CD14-positive monocyte (primary cell): Measurements from ENCODE around the gene ADAMTS8. TPM values are rescaled to one million over a fixed set of nuclear protein-coding genes. Genes with fewer than 3 reads are reported as not detected.

ENCODE experiments used
- DNase-seq, 3 donors: peaks; one replicate each; pipeline ENCODE4 v3.0.0-alpha.2; 2011 to 2022
- H2AFZ ChIP-seq: 2 replicates; pipeline ENCODE4 v1.6.0; 2012; ENCODE audit warnings: mild to moderate bottlenecking, low read depth, low read length, inconsistent platforms; ENCODE audit not compliant: insufficient read depth, poor library complexity, severe bottlenecking
- H3K27ac ChIP-seq, 2 donors: 1 replicate in 1 of 2; 2 replicates in 1 of 2; pipeline ENCODE4 v1.5.1; 2012 to 2013; ENCODE audit warnings: low read length in 2 of 2, control low read depth in 1 of 2, inconsistent platforms in 1 of 2, low read depth in 1 of 2, mild to moderate bottlenecking in 1 of 2
- H3K27me3 ChIP-seq, 2 donors: one replicate each; pipeline versions ENCODE4 v1.6.0 to v1.6.1; 2011 to 2013; ENCODE audit warnings: low read length in 2 of 2; ENCODE audit not compliant: control insufficient read depth in 2 of 2, insufficient read depth in 2 of 2
- H3K36me3 ChIP-seq, 2 donors: replicated peaks in 1 of 2; 1 replicate in 1 of 2; 2 replicates in 1 of 2; pipeline versions ENCODE4 v1.5.1 to v1.6.1; 2012 to 2013; ENCODE audit warnings: low read length in 2 of 2, control low read depth in 1 of 2, inconsistent platforms in 1 of 2, mild to moderate bottlenecking in 1 of 2; ENCODE audit not compliant: insufficient read depth in 2 of 2, control insufficient read depth in 1 of 2
- H3K4me1 ChIP-seq, 2 donors: 1 replicate in 1 of 2; 2 replicates in 1 of 2; pipeline versions ENCODE4 v1.5.1 to v1.6.1; 2012 to 2013; ENCODE audit warnings: low read length in 2 of 2, control low read depth in 1 of 2, inconsistent platforms in 1 of 2, mild to moderate bottlenecking in 1 of 2, moderate library complexity in 1 of 2; ENCODE audit not compliant: insufficient read depth in 2 of 2, control insufficient read depth in 1 of 2
- H3K4me2 ChIP-seq: replicated peaks from 2 replicates; pipeline ENCODE3; 2012; ENCODE audit warnings: low read length, moderate library complexity, mild to moderate bottlenecking; ENCODE audit not compliant: poor library complexity, severe bottlenecking; ENCODE audit errors: extremely low read depth
- H3K4me3 ChIP-seq, 3 experiments: fragments of 200-600 bp in 1 of 3; sonication (generic) in 1 of 3; replicated peaks in 1 of 3; 1 replicate in 2 of 3; 2 replicates in 1 of 3; pipeline ENCODE4 v1.5.1; 2011 to 2013; ENCODE audit warnings: low read length in 3 of 3, mild to moderate bottlenecking in 3 of 3, control low read depth in 2 of 3, low read depth in 2 of 3, inconsistent platforms in 1 of 3, moderate library complexity in 1 of 3
- H3K79me2 ChIP-seq: 2 replicates; pipeline ENCODE4 v1.6.0; 2012; ENCODE audit warnings: mild to moderate bottlenecking, control low read depth, inconsistent platforms, low read length, moderate library complexity; ENCODE audit not compliant: insufficient read depth
- H3K9ac ChIP-seq: 2 replicates; pipeline ENCODE4 v1.6.0; 2017; ENCODE audit warnings: low read length, mild to moderate bottlenecking; ENCODE audit not compliant: insufficient read depth, poor library complexity, severe bottlenecking
- H3K9me3 ChIP-seq, 2 donors: replicated peaks in 1 of 2; 1 replicate in 1 of 2; 2 replicates in 1 of 2; pipeline versions ENCODE4 v1.5.1 to v1.6.1; 2012 to 2013; ENCODE audit warnings: low read length in 2 of 2, control low read depth in 1 of 2; ENCODE audit not compliant: control insufficient read depth in 1 of 2, insufficient read depth in 1 of 2
- H4K20me1 ChIP-seq: 2 replicates; pipeline ENCODE4 v1.6.0; 2012; ENCODE audit warnings: mild to moderate bottlenecking, low read length, control low read depth, moderate library complexity; ENCODE audit not compliant: insufficient read depth
- H3K27ac Mint-ChIP-seq, 7 donors: one replicate each; pipeline ENCODE4 v1.8.0; 2020; ENCODE audit warnings: mild to moderate bottlenecking in 7 of 7, mixed read lengths in 7 of 7, moderate library complexity in 6 of 7, inconsistent platforms in 2 of 7
- H3K27me3 Mint-ChIP-seq, 3 donors: one replicate each; pipeline ENCODE4 v1.8.0; 2021 to 2022; ENCODE audit warnings: low read depth in 3 of 3, mild to moderate bottlenecking in 3 of 3, mixed read lengths in 3 of 3, moderate library complexity in 3 of 3, inconsistent platforms in 1 of 3
- H3K36me3 Mint-ChIP-seq, 2 donors: one replicate each; pipeline ENCODE4 v1.8.0; 2020; ENCODE audit warnings: mixed read lengths in 2 of 2, inconsistent platforms in 1 of 2, mild to moderate bottlenecking in 1 of 2
- H3K4me1 Mint-ChIP-seq: one replicate; pipeline ENCODE4 v1.8.0; 2020; ENCODE audit warnings: mild to moderate bottlenecking, mixed read lengths
- H3K4me3 Mint-ChIP-seq, 2 donors: one replicate each; pipeline ENCODE4 v1.8.0; 2020; ENCODE audit warnings: mild to moderate bottlenecking in 2 of 2, mixed read lengths in 2 of 2, moderate library complexity in 1 of 2
- H3K9me3 Mint-ChIP-seq, 7 donors: one replicate each; pipeline ENCODE4 v1.8.0; 2020 to 2022; ENCODE audit warnings: mixed read lengths in 7 of 7, mild to moderate bottlenecking in 6 of 7, moderate library complexity in 6 of 7, inconsistent platforms in 2 of 7
- CTCF ChIP-seq: fragments of 200-600 bp; IDR thresholded peaks from one replicate; pipeline ENCODE4 v1.8.0; 2022; ENCODE audit warnings: antibody characterized with exemption, mild to moderate bottlenecking
- WGBS: methylation state at CpG from one replicate; pipeline ENCODE4 v1.1.5; 2013; ENCODE audit warnings: missing lambda C conversion rate; ENCODE audit not compliant: insufficient coverage; 5-methylcytosine and 5-hydroxymethylcytosine counted together
- intact Hi-C, 2 donors: fragments of 100-400 bp; cut with micrococcal nuclease; formaldehyde crosslinking; loops; one replicate each; pipeline versions ENCODE4 v1.15.0 to v1.15.1; 2023
- polyA plus RNA-seq, 3 donors: library from polyadenylated mRNA; depleted of rRNA in 1 of 3; unstranded in 2 of 3; stranded (reverse) in 1 of 3; fragments of 300-500 nt in 2 of 3; fragments of >200 nt in 1 of 3; fragmentation: Illumina TruSeq in 2 of 3; gene quantifications; 1 replicate in 2 of 3; 2 replicates in 1 of 3; pipeline ENCODE4 v1.2.3, GENCODE V29; 2012 to 2021

Gene ADAMTS8
- polyA plus RNA-seq, 3 donors = not detected

GRCh38 chr11:130370845-130371590 is 57.4 kb downstream of the ADAMTS8 start:
- no peak overlapping the region for H3K27ac ChIP-seq
- H3K4me1 ChIP-seq = no peaks in the 10 kb centered on the region
- no peak overlapping the region for H3K9ac ChIP-seq
- peak; percentile 11 for TF ChIP-seq CTCF
- no peaks in the 10 kb centered on the region for H3K4me1 Mint-ChIP-seq
- H2AFZ ChIP-seq = no peak overlapping the region
- no peaks in the 10 kb centered on the region for H3K9me3 ChIP-seq
- no peaks in the 10 kb centered on the region for H4K20me1 ChIP-seq
- DNase-seq = no peak
- WGBS = 100% methylated on average over 2 of the region's 10 CpGs
- H3K4me3 ChIP-seq = no peak overlapping the region
- intact Hi-C loops = no loop called here
- no peaks in the 10 kb centered on the region for H3K9me3 Mint-ChIP-seq
- H3K27ac Mint-ChIP-seq = no peak overlapping the region
- H3K79me2 ChIP-seq = no peaks in the 10 kb centered on the region
- no peaks in the 10 kb centered on the region for H3K27me3 ChIP-seq
- H3K36me3 Mint-ChIP-seq = no peaks in the 10 kb centered on the region
- no peaks in the 10 kb centered on the region for H3K36me3 ChIP-seq
- H3K4me3 Mint-ChIP-seq = no peak overlapping the region
- peaks cover 0 to 13% (median 5%) of the 10 kb centered on the region in 3 donors for H3K27me3 Mint-ChIP-seq
- no peak overlapping the region for H3K4me2 ChIP-seq

- Histone ChIP-seq H3K27ac (no peak overlapping the region), H3K9ac (no peak overlapping the region), H3K4me3 (no peak overlapping the region), H3K9me3 (no peaks in the 10 kb centered on the region), H3K4me1 (no peaks in the 10 kb centered on the region), H4K20me1 (no peaks in the 10 kb centered on the region), H3K27me3 (no peaks in the 10 kb centered on the region), H3K36me3 (no peaks in the 10 kb centered on the region), H3K79me2 (no peaks in the 10 kb centered on the region), H3K4me2 (no peak overlapping the region), H2AFZ (no peak overlapping the region)
- DNase-seq = no peak
- TF ChIP-seq CTCF = no peak
- no peak overlapping the region for H3K4me3 Mint-ChIP-seq
- H3K27me3 Mint-ChIP-seq = peaks cover 0 to 14% (median 5%) of the 10 kb centered on the region in 3 donors
- WGBS = 93% methylated on average over 3 of the region's 4 CpGs
- no peaks in the 10 kb centered on the region for H3K4me1 Mint-ChIP-seq
- intact Hi-C loops = no loop called here
- no peaks in the 10 kb centered on the region for H3K9me3 Mint-ChIP-seq
- no peaks in the 10 kb centered on the region for H3K36me3 Mint-ChIP-seq
- peak overlapping the region in 1 of 7 donors; percentile 28 for H3K27ac Mint-ChIP-seq
Measured at GRCh38 chr11:130369713-130370112, 58.7 kb downstream of the ADAMTS8 start.
